Activated CD8-positive, alpha-beta memory T cell treated with anti-CD3 and anti-CD28 coated beads, Interleukin-2, amount 10 ng/mL, durations not matched to agents 7 days and 5 days (primary cell): ENCODE measurements around the gene PRKRA. TPM values are rescaled to one million over a fixed set of nuclear protein-coding genes. Genes with fewer than 3 reads are reported as not detected.

Source experiments
- total RNA-seq, 2 experiments: library from RNA; stranded (reverse); gene quantifications; one replicate each; pipeline ENCODE4 v1.2.3, GENCODE V29; 2021

PRKRA gene
- total RNA-seq, 2 experiments from 2014 or later = 33.5 to 37.5 TPM

Other genes starting within 250 kb of the PRKRA start
- gene PJVK, start 203 bp upstream of the PRKRA start, total RNA-seq = 1 to 10 TPM; 1.8 to 1.9 TPM
- 1 to 10 TPM; 4.1 to 4.6 TPM for gene FKBP7, start 27.4 kb upstream of the PRKRA start, total RNA-seq
- gene PLEKHA3, start 29.3 kb upstream of the PRKRA start, total RNA-seq = 10 to 100 TPM; 26.4 to 30.5 TPM